Measurements from ENCODE around the gene SPRED3.

GRCh38 chr19:38404858-38405257 is 16.4 kb downstream of the SPRED3 start:
- TF ChIP-seq CTCF (IDR thresholded peaks at IDR 0.05) (no peak), POLR2A (IDR thresholded peaks at IDR 0.05) (no peak)

Measured in thyroid gland (tissue), 4 donors.